T-helper 1 cell (primary cell): ENCODE results near the gene ULK4.
"Not testable (repeated sequence)": the region's sequence is repeated elsewhere in the genome, so short reads cannot be mapped to it uniquely, and the experiment has no call there.

Experiments used
- DNase-seq, 5 donors: peaks; one replicate each; pipeline ENCODE4 v3.0.0-alpha.2; 2012 to 2020

The ULK4 gene

DNA sequence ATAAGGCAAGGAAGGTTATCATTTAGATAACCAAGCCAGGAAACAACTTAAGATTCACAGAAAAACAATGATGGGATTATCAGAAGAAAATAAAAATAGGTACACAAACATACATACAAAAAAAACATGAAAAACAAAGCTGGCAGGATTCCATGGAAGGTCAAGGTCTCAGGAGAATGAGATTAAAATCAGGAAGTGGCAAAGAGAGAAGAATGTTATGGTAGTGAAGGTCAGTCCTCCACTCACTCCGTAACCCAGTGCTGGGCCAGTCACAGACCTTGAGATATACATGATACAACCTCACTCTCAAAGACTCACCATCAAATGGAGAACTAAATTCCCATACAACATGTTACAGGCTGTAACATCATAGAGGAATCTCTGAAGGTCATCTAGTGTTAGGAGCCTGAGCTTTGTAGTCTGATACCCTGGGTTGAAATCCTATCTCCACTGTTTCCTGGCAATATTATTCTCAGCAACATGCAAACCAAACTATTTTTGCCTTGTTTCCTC lies 668.7 kb downstream of the ULK4 start:
- DNase-seq = no peak

DNA sequence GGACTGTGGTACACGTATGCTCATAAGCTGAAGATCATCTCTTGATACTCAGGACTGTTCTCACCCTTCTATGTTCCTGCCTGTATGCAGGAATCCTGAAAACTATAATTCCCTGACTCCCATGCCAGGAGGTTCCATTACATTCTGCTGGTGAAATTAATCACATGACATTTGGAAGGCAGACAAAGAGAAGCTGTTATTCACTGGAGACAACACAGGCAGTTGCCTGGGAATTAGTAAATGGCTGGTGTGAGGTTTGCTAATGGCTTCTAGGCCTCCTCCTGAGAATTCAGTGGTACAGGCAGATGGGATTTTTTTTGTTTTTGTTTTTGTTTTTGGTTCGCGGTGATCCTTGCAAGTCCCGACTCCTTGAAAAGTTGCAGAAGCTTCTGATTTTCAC lies 671.2 kb downstream of the ULK4 start:
- DNase-seq = no peak

DNA sequence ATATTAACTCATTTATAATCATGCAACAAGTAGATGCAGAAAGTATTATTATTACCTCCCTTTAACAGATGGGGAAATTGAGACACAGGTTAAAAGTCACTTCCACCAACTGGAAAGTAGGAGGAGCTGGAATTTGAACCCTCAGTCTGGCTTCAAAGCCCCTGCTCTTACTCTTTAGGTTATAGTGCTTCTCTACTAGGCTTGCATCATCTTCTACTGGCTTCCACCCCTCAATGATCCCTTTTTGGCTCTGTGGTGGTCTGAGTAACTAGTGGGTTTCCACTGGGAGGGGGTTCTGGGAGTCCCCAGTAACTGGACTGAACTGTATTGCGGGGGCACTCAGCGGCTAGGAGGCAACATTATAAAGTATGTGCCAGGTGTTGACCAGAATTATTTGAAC lies 671.6 kb downstream of the ULK4 start:
- DNase-seq = no peak

GRCh38 chr3:41288785-41289184 lies 673.1 kb downstream of the ULK4 start:
- DNase-seq = no peak

- no peak for DNase-seq
Measured at GRCh38 chr3:41286305-41286704, 675.6 kb downstream of the ULK4 start.

DNA sequence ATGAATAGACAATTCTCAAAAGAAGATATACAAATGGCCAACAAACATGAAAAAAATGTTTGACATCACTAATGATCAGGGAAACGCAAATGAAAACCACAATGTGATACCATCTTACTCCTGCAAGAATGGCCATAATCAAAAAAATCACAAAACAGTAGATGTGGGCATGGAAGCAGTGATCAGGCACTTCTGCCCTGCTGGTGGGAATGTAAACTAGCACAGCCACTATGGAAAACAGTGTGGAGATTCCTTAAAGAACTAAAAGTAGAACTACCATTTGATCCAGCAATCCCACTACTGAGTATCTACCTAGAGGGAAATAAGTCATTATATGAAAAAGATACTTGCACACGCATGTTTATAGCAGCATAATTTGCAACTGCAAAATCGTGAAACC lies 677.0 kb downstream of the ULK4 start:
- not testable (repeated sequence) for DNase-seq

DNA sequence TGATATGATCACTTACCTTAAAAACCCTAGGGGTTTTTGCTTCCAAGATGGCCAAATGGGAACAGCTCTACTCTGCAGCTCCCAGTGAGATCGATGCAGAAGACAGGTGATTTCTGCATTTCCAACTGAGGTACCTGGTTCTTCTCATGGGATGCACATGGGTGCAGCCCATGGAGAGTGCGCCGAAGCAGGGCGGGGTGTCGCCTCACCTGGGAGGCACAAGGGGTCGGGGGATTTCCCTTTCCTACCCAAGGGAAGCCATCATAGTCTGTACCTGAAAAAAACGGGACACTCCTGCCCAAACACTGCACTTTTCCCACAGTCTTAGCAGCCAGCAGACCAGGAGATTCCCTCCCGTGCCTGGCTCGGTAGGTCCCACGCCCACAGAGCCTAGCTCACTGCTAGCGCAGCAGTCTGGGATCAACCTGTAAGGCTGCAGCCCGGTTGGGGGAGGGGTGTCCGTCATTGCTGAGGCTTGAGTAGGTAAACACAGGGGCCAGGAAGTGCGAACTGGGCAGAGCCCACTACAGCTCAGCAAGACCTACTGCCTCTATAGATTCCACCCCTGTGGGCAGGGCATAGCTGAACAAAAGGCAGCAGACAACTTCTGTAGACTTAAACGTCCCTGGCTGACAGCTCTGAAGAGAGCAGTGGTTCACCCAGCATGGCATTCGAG lies 684.0 kb downstream of the ULK4 start:
- no peak for DNase-seq

DNA sequence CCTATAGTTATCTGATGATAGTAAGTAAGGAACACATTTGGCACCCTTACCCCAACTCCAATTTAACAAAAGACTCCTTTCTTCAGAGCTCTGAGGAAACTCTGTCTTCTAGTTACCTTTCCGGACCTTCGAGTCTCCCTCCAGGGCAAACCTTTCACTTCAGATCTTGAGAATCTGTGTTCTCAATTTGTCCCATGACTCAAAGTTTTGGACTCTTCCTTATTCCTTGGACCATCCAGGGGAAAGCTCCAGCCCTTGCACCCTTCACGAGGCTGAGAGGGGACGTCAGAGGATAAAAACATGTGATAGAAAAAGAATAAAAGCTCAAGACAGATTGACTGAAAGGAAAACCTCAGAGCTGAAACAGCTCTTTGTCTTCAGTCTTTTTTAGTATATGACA lies 685.7 kb downstream of the ULK4 start:
- DNase-seq = no peak

DNA sequence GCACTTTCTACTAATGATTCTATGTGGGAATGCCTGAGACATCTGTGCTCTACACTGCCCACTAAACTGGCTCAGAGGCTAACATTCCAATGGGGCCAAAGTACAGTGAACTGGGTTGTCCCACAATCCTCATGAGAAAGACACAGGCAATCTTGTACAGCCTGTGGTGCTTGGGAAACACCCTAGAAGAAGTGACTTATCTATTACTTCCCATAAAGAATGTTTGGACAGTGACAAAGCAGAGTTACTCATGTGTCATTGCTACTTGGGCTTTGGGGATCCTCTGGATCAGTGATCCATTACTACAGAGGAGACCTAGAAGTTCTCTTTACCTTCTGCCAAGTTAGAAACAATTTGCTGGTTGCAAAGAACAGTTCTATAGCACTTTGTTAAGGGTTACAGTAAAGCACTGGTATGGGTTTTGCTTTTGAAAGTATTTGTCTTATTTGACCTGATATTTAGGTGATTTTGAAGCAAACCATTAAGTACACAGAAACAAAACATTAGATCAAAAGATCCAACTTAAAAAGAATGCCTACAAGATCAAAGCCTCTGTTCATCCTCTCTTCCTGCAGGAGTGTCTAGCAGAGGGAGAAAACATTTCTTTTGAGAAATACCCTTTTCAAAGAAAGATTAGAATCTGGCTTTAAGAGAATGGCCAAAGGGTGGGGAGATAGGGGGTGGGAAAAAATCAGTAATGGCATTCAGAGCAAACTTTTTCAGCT lies 686.8 kb downstream of the ULK4 start:
- DNase-seq = no peak

- DNase-seq = no peak
Measured at GRCh38 chr3:41272667-41273066, 689.2 kb downstream of the ULK4 start.

- no peak for DNase-seq
Measured at GRCh38 chr3:41267975-41268640, 693.8 kb downstream of the ULK4 start.

DNA sequence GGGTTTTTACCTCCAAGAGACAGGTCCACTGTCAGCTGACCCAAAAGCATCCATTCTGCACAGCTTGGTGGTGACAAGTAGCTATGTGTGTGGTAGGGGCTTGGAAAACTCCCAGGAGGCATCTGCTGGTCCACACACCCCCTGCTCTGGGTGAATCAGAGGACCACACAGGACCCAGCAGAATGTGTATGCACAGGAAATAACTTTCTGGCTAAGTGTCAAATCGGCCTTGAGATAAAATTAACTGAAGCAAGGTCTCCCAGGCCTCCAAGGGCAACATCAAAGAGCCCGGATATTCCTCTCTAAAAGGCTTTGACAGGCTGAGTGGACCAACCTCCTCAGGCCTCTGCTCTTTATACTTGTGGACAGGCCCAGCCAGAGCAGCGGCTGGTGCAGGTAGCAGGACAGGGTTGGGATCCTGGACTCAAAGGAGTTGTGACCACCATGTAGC lies 696.1 kb downstream of the ULK4 start:
- DNase-seq = no peak

DNA sequence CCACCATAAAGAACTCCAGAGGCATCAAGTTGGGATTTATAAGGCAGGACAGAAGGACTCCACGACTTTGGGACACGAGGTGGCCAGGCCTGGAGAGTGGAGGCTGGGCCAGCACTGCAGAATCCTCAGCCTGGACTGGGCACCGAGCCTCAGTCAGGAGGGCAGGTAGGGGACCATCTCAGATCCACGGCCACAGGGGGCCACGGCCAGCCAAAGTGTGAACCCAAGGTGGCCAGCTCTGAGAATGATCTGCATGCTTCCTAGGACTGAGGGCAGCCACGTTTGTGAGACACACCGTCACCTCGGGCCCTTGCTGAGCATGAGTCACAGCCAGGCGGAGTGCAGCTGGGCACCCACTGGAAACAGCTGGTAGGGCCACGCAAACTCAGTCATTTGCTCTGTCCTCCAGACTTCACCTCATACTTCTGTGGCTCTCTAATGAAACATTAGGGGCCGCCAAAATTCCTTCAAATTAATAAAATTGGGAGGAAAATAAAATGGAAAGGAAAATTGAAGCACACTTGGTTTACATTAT lies 696.8 kb downstream of the ULK4 start:
- DNase-seq = no peak

GRCh38 chr3:41260063-41260450 lies 701.8 kb downstream of the ULK4 start:
- no peak for DNase-seq

DNA sequence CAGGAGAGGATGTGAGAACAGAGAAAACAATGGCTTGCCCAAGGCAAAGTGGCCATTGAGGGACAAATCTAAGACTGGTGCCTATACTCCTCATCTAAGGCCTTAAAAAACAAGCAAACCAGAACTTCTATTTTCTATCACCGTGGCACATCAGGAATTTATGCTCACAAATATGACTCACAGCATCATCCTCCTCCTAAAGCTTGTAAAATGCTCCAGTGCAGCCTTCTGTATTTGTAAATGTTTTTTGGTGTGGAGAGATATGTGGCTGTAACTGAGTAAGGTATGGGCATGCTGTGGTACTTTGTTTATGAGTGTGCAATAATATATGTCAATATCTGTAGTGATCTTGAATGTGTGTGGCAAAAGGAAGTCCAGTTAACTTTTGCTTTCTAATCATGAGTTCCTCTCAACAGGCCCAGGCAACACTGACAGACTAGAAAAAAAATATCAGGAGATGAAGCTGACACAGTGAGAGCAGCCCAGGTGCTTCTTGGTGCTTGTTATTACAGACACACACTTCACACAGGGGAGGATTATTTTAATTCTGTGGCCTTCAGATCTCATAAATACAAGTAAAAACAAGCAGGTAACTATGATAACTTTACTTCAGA lies 702.3 kb downstream of the ULK4 start:
- DNase-seq = no peak

- DNase-seq = no peak
Measured at GRCh38 chr3:41258239-41258800, 703.6 kb downstream of the ULK4 start.

- no peak for DNase-seq
Measured at GRCh38 chr3:41251593-41251992, 710.3 kb downstream of the ULK4 start.

- DNase-seq = no peak
Measured at GRCh38 chr3:41250825-41251224, 711.1 kb downstream of the ULK4 start.

DNA sequence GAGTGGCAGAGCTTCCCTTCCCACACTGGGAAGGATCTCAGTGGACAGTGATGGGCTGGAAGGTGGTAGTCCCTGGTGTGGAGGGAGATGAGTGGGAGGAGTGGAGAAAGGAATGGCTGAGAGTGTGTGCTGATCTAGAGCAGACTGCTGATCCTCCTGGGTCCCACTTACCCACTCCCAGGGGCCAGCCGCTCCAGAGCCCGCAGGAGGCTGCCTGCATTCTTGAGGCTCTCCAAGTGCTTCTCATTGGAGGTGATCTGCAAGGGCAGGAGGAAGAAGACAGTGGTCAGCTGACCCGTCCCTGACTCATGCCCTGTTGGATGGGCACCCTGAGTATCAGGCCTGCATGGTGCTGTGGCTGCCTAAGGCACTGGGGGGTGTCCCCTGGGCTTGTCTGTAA lies 712.6 kb downstream of the ULK4 start:
- no peak for DNase-seq

DNA sequence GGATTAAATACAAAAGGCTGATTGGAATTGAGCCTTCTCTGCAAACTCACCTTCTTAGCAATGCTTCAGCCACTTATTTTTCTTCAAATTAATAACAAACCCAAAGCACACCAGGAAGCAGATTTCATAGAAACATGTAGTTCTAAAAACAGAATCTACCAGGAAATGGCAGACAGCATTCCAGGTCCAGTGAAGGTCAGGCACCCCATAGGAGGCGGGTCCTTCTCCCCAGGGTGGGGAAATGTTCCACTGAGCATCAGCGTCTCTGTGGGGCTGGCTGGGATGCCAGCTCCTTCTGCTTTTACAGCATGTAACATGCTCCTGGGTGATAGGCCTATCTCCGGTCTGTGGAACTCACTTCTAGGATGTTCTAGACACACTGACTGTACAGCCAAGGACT lies 713.4 kb downstream of the ULK4 start:
- no peak for DNase-seq

DNA sequence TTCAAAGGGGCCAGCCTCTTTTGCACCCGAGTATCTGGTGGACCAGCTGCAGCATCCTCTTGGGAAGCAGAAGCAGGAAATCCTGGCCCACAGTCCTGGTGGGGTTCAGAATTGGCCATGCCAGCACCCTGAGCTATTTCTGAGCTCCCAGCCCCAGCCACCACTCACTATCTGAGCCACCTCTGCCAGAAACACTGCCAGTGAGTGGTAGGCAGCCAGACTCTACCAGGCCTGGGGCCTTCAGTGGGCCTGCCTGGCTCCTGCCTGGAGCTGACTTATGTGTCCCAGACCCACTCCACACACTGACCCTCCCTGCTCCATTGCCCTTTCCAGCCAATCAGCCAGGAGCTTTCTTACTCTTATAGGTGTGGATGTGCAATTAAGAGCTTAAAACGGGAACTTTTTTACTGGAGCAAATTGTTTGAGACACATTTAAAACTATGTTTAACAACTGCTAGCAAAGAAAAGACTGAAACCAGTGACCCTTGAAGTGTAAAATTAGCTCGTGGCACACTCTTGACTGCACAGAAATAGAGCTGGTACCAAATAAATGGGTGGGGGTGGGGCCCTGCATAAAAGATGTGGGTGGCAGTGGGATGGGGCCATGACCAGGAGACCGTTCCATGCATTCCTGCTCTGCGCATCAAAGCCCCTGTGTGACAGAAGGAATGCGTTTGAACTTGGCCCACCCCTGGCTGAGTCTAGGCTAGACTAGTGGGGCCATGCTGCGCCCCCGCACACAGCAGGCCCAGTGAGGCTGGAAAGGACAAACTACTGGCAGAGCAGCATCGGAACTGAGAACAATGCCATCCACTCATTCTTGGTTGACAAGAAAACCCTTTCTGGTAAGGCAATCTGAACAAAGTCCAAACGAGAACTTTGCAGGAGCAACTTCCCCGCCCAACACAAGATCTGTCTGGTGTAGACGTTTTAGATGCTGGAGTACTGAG lies 714.6 kb downstream of the ULK4 start:
- DNase-seq = no peak
